Small intestine (tissue), 7 donors: ENCODE results near the gene GSX2. TPM values are rescaled to one million over a fixed set of nuclear protein-coding genes. Genes with fewer than 3 reads are reported as not detected.
"Not testable (repeated sequence)": the region's sequence is repeated elsewhere in the genome, so short reads cannot be mapped to it uniquely, and the experiment has no call there.

Experiments used
- DNase-seq, 2 donors: peaks; one replicate each; pipeline versions ENCODE4 v3.0.0 to v3.0.0-alpha.2; 2013
- FAIRE-seq: peaks from 2 replicates; lab custom pipeline; 2012; peaks lifted over from hg19 to GRCh38; lab: Jason Lieb, UNC
- H3K27ac ChIP-seq, 3 donors: one replicate each; pipeline ENCODE4 v1.5.1; 2013; ENCODE audit warnings: low read length in 2 of 3, mild to moderate bottlenecking in 2 of 3, control low read depth in 1 of 3, inconsistent platforms in 1 of 3, low read depth in 1 of 3, moderate library complexity in 1 of 3
- H3K27me3 ChIP-seq, 3 donors: one replicate each; pipeline ENCODE4 v1.6.1; 2013; ENCODE audit warnings: low read length in 3 of 3, inconsistent platforms in 1 of 3; ENCODE audit not compliant: control insufficient read depth in 3 of 3, insufficient read depth in 3 of 3
- H3K36me3 ChIP-seq, 3 donors: one replicate each; pipeline ENCODE4 v1.6.1; 2013; ENCODE audit warnings: low read length in 3 of 3, inconsistent platforms in 1 of 3, low read depth in 1 of 3, mild to moderate bottlenecking in 1 of 3, moderate library complexity in 1 of 3; ENCODE audit not compliant: control insufficient read depth in 3 of 3, insufficient read depth in 2 of 3
- H3K4me1 ChIP-seq, 3 donors: one replicate each; pipeline ENCODE4 v1.6.1; 2013; ENCODE audit warnings: low read length in 2 of 3, inconsistent platforms in 1 of 3, low read depth in 1 of 3, mild to moderate bottlenecking in 1 of 3, moderate library complexity in 1 of 3; ENCODE audit not compliant: control insufficient read depth in 3 of 3, insufficient read depth in 2 of 3
- H3K4me3 ChIP-seq, 3 donors: one replicate each; pipeline ENCODE4 v1.5.1; 2013; ENCODE audit warnings: low read length in 3 of 3, control low read depth in 1 of 3, inconsistent platforms in 1 of 3, low read depth in 1 of 3, mild to moderate bottlenecking in 1 of 3, moderate library complexity in 1 of 3
- H3K9me3 ChIP-seq, 2 donors: one replicate each; pipeline ENCODE4 v1.6.1; 2013; ENCODE audit warnings: low read depth in 1 of 2, low read length in 1 of 2; ENCODE audit not compliant: control insufficient read depth in 2 of 2, insufficient read depth in 1 of 2
- WGBS, 3 donors: extraction: QIAGEN DNeasy Blood & Tissue Kit; methylation state at CpG; one replicate each; pipeline ENCODE4 v1.1.7; 2013; 5-methylcytosine and 5-hydroxymethylcytosine counted together
- polyA plus RNA-seq, 4 donors: library from polyadenylated mRNA; stranded (reverse) in 3 of 4; unstranded in 1 of 4; fragments of 200-250 nt in 3 of 4; fragments of 120-200 nt in 1 of 4; gene quantifications; one replicate each; pipeline versions ENCODE4 v1.2.1 to v1.2.3, GENCODE V29; 2013
- donor health status: healthy with polysubstance abuse.
- donor health status: control.
- donor health status: control.
- donor health status: Bipolar disorder and iron deficiency.
- donor health status: healthy.

GSX2 gene
- polyA plus RNA-seq, 4 donors = not detected

- peaks cover 13 to 99% (median 52%) of the 10 kb centered on the region in 3 donors for H3K27me3 ChIP-seq
- no peak for DNase-seq
- H3K36me3 ChIP-seq = no peaks in the 10 kb centered on the region
- FAIRE-seq = no peak
- no peak overlapping the region for H3K27ac ChIP-seq
- H3K9me3 ChIP-seq = no peaks in the 10 kb centered on the region
- no peak overlapping the region for H3K4me3 ChIP-seq
- 66 to 85% (median 74%) methylated on average over 1 of the region's 1 CpG for WGBS, 3 donors
- peaks cover 0 to 28% (median 2%) of the 10 kb centered on the region in 3 donors for H3K4me1 ChIP-seq
Observed at GRCh38 chr4:54104907-54105306, 4.9 kb downstream of the GSX2 start.

DNA sequence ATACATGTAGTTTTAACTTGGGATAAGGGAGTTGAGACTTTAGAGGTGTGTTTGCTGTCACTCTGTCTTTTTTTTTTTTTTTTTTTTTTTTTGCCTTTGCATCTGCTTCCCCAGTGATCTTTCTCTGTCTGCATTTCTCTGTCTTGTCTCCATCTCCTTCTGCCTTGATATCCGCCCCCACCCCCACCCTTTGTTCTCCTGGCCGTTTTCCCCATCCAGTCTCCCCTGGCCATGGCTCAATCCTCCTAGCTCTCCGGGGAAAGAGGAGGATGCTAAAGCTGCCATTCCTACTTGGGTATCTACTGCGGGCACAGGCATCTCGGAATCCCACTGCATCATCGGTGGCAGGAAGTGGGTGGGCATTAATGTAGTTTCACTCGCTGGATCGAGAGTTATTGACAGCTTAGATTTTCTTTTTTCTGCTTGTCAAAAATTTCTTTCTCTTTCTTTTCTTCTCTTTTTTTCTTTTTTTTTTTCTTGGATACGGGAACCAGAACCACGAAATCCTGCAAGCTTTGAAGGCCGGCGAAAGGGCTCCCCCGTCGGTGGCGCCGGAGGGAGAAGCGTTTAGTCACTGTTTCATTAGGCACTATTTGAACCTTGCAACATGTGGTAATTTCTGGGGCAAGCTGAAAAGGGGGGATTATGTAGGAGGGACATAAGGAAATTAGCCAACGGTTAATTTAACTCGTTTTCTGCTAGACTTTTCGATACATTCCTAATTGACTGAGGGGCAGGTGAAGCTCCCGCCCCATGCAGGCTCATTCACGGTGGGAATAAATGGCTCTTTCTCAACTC lies 8.2 kb downstream of the GSX2 start:
- Histone ChIP-seq H3K4me3 (no peak overlapping the region), H3K9me3 (no peaks in the 10 kb centered on the region), H3K36me3 (no peaks in the 10 kb centered on the region), H3K27ac (no peak overlapping the region), H3K27me3 (peaks cover 0 to 75% (median 41%) of the 10 kb centered on the region in 3 donors), H3K4me1 (peaks cover 0 to 23% (median 2%) of the 10 kb centered on the region in 3 donors)
- FAIRE-seq (no peak), DNase-seq (no peak)
- WGBS, 3 donors = 8 to 21% (median 19%) methylated on average over 22 of the region's 22 CpGs

DNA sequence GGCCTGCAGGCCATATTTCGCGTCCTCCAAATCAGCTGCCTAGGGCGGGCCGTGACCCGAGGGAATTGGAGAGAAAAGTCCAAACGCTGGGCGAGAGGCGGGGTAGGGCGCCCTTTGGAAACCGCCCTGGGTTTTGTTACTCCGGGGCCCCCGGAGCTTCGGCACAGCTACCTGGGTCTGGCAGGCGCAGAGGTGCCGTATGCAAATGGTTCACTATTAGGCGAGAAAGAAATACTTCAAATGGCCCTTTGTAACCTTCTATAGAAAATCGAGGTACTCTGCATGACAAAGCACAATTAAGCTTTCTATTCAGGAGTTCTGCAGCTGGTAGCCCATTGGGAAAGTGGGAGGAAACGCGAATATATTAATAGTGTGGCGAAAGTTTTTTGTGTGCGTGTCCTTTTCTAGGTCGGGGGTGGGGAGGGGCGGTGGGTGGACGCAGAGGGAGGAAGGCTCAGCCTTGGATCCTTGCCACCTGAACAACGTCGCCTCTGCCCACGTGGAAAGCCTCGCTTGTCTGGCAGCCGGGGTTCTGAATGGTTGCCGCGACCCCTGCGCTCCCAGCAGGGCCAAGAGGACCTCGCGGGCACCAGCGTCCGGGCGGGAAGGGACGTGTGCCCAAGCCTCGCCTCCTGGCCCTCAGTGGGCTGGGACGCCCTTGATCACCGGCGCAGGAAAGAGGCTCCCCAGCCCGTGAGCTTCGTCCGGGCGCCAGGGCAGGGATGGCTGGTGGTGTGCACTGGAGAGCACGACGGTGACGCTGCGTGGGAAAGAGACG lies 9.5 kb downstream of the GSX2 start:
- Histone ChIP-seq H3K4me1 (peaks cover 0 to 15% (median 2%) of the 10 kb centered on the region in 3 donors), H3K27ac (no peak overlapping the region), H3K9me3 (no peaks in the 10 kb centered on the region), H3K36me3 (no peaks in the 10 kb centered on the region), H3K27me3 (peaks cover 0 to 62% (median 32%) of the 10 kb centered on the region in 3 donors), H3K4me3 (peak overlapping the region in 2 of 3 donors; percentile 0 to 25)
- no peak for FAIRE-seq
- 2 to 11% (median 8%) methylated on average over 51 of the region's 51 CpGs for WGBS, 3 donors
- DNase-seq = peak; percentile 56 to 61

- 28 to 29% (median 29%) methylated on average over 10 of the region's 10 CpGs for WGBS, 3 donors
- Histone ChIP-seq H3K4me3 (no peak overlapping the region), H3K9me3 (no peaks in the 10 kb centered on the region), H3K36me3 (no peaks in the 10 kb centered on the region), H3K27ac (no peak overlapping the region), H3K27me3 (peaks cover 0 to 57% (median 32%) of the 10 kb centered on the region in 3 donors), H3K4me1 (peaks cover 0 to 15% (median 2%) of the 10 kb centered on the region in 3 donors)
- FAIRE-seq (no peak), DNase-seq (no peak)
Observed at GRCh38 chr4:54110019-54110416, 10.1 kb downstream of the GSX2 start.

GRCh38 chr4:54113206-54113605 lies 13.2 kb downstream of the GSX2 start:
- FAIRE-seq, DNase-seq, H3K36me3 ChIP-seq, H3K27ac ChIP-seq, H3K4me3 ChIP-seq, H3K9me3 ChIP-seq: not testable (repeated sequence)
- Histone ChIP-seq H3K27me3 (peaks cover 0 to 26% (median 17%) of the 10 kb centered on the region in 3 donors), H3K4me1 (peaks cover 0 to 15% (median 2%) of the 10 kb centered on the region in 3 donors)
- 86 to 95% (median 88%) methylated on average over 1 of the region's 1 CpG for WGBS, 3 donors

DNA sequence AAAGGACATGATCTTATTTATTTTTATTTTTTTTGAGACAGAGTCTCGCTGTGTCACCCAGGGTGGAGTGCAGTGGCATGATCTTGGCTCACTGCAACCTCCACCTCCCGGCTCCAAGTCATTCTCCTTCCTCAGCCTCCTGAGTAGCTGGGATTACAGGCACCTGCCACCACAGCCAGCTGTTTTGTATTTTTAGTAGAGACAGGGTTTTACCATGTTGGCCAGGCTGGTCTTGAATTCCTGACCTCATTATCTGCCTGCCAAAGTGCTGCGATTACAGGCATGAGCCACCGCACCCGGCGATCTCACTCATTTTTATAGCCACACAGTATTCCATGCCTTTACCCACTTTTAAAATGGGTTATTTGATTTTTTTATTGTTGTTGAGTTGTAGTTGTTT lies 16.3 kb downstream of the GSX2 start:
- not testable (repeated sequence) for FAIRE-seq, H3K27ac ChIP-seq, DNase-seq, H3K27me3 ChIP-seq, H3K4me3 ChIP-seq, H3K9me3 ChIP-seq, H3K4me1 ChIP-seq, H3K36me3 ChIP-seq
- WGBS, 3 donors = 74 to 85% (median 82%) methylated on average over 6 of the region's 6 CpGs

GRCh38 chr4:54118850-54119589 lies 19.1 kb downstream of the GSX2 start:
- no peaks in the 10 kb centered on the region for H3K27me3 ChIP-seq
- H3K4me1 ChIP-seq = peaks cover 0 to 7% (median 0%) of the 10 kb centered on the region in 3 donors
- WGBS, 3 donors = 52 to 64% (median 58%) methylated on average over 5 of the region's 5 CpGs
- H3K4me3 ChIP-seq = no peak overlapping the region
- no peak for FAIRE-seq
- no peak for DNase-seq
- H3K36me3 ChIP-seq = no peaks in the 10 kb centered on the region
- H3K9me3 ChIP-seq = no peaks in the 10 kb centered on the region
- H3K27ac ChIP-seq = no peak overlapping the region

- no peaks in the 10 kb centered on the region for H3K9me3 ChIP-seq
- FAIRE-seq (no peak), DNase-seq (peak; percentile 74 to 85)
- no peaks in the 10 kb centered on the region for H3K27me3 ChIP-seq
- H3K4me1 ChIP-seq = peaks cover 0 to 7% (median 0%) of the 10 kb centered on the region in 3 donors
- no peaks in the 10 kb centered on the region for H3K36me3 ChIP-seq
- H3K4me3 ChIP-seq = no peak overlapping the region
- peak overlapping the region in 1 of 3 donors; percentile 49 for H3K27ac ChIP-seq
Observed at GRCh38 chr4:54120518-54120917, 20.6 kb downstream of the GSX2 start.
